D341Med (cell line): Measurements from ENCODE around the gene MLC1.
"Not testable (repeated sequence)": the region's sequence is repeated elsewhere in the genome, so short reads cannot be mapped to it uniquely, and the experiment has no call there.

Experiments used
- DNase-seq: peaks from one replicate; pipeline ENCODE4 v3.0.0; 2012; ENCODE audit warnings: low spot score

MLC1 gene

DNA sequence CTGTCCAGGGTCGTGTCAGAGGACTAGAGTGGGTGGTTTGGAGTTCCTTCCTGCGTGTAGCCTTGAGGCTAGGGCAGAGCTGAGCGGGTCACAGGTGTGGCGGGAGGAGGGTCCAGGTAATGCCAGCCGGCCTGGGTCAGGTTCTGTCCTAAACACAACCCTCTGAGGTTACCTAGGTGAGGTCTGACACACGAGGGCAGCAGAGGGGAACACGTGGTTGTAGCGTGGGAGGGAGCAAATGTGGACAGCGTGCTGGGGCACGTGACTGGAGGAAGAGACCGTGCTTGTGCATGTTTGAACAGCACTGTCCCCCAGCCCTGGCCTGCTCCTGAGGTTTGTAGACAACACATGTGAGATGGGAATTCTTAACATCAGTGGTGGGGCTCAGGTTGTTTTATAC lies 17.7 kb upstream of the MLC1 start:
- DNase-seq: no peak

DNA sequence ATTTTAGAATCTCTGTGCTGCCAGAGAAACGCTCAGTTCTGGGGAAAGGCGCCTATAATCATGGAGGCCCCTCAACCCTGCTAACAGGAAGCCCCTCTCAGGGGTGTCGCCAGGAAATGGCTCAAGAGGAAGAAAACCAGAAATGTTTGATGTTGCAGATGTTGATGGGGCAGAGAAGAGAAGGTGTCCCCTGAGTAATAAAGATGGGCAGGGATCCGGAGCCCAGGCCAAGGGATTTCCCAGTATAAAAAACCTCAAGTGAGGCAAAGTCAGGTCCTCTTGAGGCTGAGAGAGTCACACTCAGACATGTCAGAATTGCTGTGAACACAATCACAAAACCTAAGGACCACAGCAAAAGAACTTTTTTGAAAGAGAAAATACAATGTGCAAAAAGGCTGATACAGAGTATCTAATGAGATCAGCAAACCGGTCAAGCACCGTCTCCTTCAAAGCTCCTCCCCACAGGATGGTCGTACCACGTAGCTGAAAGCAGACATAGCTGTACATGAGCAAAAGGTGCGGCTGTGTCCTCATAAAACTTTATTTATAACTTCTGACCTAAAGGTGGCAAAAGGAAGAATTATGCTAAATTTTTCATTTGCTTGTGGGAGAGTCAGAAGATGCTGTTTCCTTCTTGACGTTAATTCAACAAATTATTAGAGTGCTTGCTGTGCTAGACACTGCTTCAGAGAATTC lies 16.8 kb upstream of the MLC1 start:
- no peak for DNase-seq

DNA sequence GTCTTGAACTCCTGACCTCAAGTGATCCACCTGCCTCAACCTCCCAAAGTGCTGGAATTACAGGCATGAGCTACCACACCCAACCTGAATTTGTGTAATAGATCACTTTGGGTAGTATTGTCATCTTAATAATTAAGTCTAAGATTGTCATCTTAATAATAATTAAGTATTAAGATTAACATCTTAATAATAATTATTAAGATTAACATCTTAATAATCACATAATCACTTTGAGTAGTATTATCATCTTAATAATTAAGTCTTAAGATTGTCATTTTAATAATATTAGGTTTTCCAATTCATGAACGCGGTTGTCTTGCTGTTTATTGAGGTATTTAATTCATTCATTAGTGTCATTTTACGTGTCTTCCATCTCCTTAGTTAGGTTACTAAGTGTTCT lies 12.8 kb upstream of the MLC1 start:
- no peak for DNase-seq

DNA sequence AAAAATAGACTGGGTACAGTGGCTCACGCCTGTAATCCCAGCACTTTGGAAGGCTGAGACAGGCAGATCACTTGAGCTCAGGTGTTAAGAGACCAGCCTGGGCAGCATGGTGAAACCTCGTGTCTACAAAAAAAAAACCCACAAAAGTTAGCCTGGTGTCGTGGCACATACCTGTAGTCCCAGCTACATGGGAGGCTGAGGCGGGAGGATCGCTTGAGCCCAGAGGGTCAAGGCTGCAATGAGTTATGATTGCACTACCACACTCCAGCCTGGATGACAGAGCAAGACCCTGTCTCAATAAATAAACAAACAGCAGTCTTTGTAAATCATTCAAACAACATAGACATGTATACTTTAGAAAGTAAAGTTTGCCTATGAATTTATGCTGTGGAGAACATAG lies 7.1 kb upstream of the MLC1 start:
- DNase-seq: no peak

DNA sequence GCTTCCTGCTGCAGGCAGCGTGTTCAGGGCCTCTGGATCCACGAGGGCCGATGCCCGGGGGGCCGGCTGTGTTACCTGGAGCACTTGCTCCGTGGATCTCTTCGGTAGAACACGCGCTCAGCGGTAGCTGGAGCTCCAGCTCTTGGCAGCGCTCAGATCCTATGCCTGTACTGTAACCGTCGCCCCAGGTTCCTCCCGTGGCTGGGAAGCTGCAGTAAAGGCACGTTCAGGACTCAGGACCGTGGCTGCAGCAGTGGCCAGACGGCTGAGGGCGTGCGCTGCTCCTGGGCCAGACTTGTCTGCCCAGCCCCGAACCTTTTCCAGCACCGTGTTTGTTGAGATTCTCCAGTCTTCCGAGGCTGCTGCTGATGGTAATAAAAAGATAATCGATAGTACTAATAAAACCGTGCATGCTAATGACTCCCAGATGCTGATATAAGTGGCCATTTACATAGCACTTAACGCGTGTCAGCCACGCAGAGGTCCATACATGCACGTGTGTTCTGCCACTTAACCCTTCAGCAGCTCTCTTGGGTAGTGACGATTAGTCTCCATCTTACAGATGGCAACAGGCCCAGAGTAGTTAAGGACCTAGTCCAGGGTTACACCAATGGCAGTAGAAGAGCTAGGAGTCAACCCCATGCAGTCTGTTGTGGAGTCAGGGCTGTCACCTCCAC lies 6.0 kb upstream of the MLC1 start:
- DNase-seq: no peak

DNA sequence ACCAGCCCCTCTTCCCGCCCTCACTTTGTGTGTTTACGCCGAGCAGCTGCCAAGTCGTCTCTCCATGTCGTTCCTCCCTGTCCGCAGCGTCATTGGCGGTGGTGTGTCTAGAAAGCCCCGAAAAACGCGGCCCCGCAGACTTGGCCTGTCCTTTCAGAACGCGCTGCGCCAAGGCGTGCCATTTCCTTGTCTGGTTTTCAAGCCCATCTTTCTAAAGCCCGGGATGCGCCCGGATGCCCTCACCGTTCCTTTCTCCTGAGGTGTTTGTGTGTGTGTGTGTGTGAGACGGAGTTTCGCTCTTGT lies 5.1 kb upstream of the MLC1 start:
- DNase-seq: no peak

DNA sequence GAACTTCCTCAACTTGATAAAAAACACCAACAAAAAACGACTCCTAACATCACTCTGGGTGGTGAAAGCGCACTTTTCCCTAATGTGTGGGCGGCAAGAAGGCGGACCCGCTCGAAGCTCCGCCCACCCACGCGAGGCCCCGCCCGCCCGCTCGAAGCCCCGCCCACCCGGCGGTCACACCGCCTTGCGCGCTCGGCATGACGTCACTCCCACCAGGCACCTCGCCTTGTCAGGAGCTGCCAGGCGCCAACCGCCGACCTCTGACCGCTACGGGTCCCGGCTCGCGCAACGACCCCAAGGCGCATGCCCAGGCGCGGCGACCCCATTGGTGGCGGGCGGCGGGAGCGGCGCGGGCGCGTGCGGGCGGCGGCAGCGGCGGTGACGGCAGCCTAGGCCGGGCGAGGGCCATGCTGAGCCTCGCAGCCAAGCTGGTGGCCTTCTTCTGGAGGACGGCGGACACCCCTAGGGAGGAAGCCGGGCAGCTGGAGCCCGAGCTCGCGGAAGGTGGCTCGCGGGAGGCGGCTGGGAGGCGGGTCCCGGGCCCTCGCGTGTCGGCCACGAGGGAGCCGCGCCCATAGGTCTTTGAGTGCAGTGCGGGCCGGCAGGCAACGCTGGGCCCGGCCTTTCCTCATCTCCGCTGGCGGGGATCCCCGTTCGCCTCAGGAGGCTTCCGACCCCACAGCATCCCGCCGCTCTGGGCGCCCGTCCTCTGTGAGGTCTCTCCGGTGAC lies 4.6 kb upstream of the MLC1 start, which contains the start of gene MOV10L1:
Gene MOV10L1, plus strand, starts transcription at position 325 of the 730 bp plus-strand sequence. Its CDS starts 83 bp downstream, at position 408.
- DNase-seq: no peak

DNA sequence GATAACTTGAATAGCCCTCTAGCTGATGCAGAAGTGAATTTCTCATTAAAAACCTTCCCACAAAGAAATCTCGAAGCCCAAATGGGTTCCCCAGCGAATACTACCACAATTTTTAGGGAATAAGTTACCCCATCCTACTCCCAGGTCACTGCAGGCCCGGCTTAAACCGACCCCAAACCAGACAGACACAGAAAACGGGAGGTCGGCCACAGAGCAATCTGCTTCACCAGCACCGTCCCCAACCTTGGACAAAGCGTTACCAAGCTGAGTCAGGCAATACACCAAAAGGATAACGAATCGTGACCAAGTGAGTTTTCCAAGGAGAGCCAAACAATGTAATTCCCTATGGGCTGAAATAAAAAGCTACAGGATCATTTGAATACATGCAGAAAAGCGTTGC lies 4.0 kb upstream of the MLC1 start:
- no peak for DNase-seq

DNA sequence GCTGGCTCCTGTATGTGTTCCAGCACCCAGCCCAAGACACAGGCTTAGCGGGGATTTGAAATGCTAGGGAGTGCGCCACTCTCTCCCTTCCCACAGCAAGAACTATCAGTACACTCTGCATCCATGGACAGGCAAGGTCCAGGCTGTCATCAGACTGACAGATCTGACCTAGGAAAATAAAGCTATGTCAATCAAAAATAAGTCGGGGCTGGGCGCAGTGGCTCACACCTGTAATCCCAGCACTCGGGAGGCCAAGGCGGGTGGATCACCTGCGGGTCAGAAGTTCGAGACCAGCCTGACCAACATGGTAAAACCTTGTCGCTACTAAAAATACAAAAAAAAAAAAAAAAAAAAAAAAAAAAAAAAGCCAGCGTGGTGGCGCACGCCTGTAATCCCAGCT lies 2.9 kb upstream of the MLC1 start:
- DNase-seq: no peak

DNA sequence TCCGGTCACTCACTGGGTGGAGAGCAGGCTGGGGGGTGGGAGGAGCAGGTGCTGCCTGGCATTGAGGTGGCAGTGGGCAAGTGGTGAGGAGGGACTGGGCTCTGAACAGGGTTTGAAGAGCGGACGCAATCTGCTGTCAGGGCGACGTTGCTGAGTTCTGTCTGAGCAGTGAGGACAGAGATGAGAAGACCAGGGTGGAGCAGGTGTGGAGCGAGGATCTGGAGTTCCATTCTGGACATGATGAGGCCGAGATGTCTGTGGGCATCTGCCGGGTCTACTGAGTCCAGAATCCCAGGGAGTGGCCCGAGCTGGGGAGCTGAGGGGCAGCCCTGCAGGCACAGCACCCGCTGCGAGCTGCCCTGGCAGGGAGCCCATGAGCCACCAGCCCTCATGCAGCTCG lies 2.4 kb upstream of the MLC1 start:
- no peak for DNase-seq

DNA sequence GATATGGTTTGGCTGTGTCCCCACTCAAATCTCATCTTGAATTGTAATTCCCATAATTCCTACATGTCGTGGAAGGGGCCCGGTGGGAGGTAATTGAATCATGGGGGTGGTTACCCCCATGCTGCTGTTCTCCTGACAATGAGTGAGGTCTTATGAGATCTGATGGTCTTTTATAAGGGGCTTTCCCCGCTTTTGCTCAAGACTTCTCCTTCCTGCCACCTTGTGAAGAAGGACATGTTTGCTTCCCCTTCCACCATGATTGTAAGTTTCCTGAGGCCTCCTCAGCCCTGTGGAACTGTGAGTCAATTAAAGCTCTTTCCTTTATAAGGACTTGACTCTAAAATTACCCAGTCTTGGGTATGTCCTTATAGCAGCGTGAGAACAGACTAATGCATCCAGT lies 1.7 kb upstream of the MLC1 start:
- not testable (repeated sequence) for DNase-seq

DNA sequence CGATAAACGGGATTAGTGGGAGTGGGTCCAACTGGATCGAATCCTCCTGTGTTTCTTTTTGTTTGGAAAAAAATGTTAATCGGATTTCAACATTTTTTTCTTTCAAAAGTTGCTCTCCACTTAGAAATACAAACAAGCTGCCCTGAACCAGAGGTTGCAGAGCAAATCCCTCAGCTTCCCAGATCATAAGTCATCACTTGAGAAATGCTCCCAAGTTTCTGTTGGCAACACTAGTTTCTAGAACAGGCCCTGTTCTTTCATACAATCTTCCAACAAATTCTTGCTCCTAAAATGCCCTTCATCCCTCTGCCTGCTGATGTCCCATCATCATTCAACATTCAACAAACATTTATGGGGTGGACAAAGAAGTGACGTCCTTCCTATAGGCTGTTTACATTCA lies 1.3 kb upstream of the MLC1 start:
- no peak for DNase-seq

DNA sequence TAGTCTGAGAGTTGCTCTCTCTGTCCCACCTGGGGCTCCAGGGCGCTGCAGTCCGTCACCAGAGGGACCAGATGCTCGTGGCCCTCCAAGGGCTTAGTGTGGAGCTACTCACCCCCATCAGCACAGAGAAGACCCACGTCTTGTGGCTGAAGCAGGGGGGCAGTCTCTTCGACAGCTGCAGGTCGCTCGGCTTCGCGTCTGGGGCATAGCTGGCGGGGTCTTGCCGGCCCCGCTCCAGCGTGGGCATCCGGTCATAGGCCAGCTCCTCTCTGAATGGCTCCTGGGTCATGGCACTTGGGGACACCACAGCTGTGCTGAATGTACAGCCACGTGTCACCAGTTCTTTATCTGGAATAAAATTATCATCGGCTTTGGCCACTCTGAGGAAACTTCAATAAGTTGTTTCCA lies 608 bp downstream of the MLC1 start:
- DNase-seq: no peak

DNA sequence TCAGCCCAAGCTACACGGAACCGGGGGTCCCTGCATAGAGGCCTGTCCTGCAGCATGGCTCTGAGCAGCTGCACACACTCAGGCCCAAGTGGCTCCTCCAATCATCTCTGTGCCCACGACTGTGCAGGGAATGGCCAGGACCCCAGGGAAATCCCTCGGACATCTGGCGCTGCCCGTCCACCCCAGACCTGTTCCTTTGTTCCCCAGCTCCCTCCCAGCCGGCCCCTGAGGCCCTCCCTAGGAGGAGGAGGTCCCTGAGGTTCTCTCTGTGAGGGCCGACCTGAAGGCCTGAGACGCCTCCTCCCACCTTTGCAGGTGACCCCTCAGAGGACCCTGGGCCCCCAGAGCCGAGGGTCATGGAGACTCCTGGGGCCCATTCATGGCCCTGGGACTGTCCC lies 1.1 kb downstream of the MLC1 start:
- DNase-seq: no peak

DNA sequence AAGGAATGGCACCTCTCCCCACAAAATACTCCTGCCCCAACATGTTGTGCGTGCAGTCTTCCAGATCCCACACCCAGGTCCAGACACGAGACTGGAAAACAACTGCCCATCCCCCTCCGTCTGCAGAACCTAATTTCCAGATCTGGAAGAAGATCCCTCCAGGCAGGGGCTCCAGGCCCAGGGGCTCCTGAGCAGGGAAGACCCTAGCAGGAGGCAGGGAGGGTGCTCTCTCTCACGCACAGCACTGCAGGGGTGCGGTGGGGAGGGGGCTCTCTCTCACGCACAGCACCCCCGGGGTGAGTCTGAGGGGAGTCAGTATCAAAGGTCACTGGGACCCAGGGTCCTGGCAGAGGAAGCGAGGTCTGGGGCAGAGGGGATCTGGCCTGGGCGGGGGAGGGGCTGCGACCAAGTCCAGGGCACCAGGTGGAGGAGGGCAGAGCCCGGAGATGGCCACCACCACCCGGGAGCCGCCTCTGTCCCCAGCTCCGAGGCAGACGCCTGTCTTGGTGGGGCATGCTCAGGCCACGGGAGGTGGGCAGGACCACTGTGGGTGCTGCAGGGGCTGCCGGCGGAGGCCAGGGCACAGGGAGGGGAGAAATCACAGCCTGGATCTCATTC lies 1.7 kb downstream of the MLC1 start:
- no peak for DNase-seq

DNA sequence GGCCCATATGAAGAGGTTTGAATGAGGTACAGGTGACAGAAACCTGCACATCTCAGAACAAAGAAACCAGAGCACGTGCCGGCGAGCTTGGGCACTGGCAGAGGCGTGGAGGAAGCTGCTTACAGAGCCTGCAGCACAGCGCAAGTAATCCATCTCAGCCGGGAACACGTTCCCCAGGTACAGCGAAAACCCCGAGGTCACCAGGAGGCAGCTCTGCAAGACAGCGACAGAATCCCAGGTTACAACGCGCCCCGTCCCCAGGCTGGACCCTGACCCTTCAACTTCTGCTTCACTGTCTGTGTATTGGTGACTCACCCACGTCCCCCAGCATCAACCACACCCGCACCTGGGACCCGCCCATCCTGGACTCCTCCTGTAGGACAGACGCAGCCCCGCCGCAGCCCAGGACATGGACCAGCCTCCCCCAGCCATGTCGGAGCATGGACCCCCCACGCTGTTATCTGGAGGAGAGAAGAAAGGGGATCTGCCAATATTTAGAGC lies 2.2 kb downstream of the MLC1 start:
- DNase-seq: no peak

DNA sequence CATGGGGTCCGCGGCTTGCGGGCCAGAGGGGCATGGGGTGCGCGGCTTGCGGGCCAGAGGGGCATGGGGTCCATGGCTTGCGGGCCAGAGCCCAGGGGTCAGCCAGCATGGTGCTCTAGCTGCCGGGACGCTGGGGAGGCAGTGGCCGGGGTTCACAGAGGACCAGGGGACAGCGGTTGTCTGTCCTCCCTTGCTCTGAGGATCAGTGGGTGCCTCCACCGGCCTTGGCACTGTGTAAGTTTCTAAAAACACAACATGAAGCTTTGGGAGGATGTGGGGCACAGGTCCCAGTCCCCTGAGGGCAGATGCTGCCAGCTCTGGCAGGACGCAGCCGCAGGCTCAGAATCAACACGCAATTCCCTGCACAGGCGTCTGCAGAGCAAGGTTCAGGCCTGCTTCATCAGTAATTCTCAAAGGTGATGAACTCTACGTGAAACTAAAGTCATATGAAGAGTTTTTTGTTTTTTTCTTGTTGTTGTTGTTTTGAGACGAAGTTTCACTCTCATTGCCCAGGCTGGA lies 3.0 kb downstream of the MLC1 start:
- DNase-seq: no peak

DNA sequence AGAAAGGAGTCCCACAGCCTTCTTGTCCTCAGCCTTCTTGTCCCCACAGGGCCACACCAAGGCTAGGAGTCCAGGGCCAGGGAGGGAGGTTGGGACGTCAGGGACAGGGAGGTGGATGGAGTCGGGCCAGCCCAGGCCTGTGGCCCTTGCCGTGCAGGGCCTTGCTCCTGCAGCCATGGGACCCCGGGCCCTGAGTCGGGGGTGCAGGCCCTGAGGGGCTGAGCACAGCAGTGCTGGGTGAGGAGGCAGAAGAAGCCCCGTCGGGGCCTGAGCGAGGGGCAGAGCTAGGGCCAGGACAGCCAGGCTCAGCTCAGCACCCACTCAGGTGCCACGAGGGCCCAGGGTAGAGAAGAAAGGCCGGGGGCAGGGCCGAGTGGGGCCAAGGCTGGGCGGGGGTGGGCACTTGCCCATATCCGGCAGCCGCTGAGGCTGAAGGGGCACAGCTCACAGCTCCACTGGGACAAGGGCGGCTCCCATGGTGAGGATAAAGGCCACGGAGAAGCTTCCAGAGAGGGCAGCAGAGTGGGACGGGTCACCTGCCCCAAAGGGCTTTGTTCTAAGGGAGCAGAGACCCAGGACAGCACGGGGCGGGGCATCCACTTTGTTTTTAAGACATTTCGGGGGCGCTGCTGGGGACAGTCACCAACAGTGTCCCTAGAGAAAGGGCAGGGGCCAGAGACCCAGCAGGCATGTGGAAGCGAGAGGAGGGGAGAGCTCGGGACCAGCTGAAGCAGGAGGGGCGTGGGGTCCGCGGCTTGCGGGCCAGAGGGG lies 3.6 kb downstream of the MLC1 start:
- DNase-seq: no peak

DNA sequence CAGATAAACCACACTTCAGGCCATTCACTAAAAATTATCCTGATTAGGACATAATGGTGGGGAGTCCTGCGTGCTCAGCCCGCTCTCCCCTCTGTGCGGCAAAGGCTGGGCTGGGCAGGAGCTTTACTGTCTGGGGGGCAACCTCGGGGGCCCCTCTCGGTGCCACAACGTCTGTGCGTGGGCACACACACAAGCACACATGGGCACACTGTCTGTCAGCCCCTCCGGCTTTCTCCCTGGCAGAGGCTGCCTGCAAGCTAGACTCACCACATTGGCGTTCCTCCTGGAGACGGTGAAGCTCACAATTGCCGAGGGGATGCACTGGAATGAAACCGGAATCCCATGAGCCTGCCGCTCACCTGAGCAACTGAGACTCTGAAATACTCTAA lies 5.2 kb downstream of the MLC1 start:
- no peak for DNase-seq

DNA sequence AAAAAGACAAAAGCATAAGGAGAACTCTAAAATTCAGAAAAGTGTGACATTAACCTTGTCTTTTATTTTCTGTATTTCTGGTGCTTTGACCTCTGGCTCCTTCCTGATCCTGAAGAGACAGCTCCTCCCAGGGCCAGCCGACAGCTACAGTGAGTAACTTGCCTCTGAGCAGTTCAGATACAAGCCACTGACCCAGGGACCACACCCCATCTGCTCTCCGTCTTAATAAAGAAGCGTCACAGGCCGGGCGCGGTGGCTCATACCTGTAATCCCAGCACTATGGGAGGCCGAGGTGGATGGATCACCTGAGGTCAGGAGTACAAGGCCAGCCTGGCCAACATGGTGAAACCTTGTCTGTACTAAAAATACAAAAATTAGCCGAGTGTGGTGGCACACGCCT lies 6.5 kb downstream of the MLC1 start:
- DNase-seq: no peak

DNA sequence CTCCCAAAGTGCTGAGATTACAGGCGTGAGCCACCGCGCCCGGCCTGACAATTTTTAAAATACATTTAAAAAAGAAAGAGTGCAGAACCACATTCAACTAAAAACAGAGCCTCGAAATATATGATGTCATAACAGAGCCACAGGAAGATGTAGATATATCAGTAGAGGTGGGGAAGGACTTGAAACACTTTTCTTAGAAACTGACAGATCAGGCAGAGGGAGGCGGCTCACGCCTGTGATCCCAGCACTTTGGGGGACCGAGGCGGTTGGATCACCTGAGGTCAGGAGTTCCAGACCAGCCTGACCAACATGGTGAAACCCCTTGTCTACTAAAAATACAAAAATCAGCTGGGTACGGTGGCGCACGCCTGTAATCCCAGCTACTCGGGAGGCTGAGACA lies 7.0 kb downstream of the MLC1 start:
- DNase-seq: no peak
